Ishikawa (cell line): ENCODE results near the gene ABCA7.

ENCODE experiments used
- CREB1 ChIP-seq: IDR thresholded peaks from 2 replicates; pipeline ENCODE4 v1.6.1; 2012; ENCODE audit warnings: low read depth
- MAX ChIP-seq: IDR thresholded peaks from 2 replicates; pipeline ENCODE4 v1.6.1; 2012
- RAD21 ChIP-seq: IDR thresholded peaks from 2 replicates; pipeline ENCODE4 v1.6.1; 2012; ENCODE audit warnings: low read depth
- TEAD4 ChIP-seq: IDR thresholded peaks from 2 replicates; pipeline ENCODE4 v1.6.1; 2012
- USF1 ChIP-seq: IDR thresholded peaks from 2 replicates; pipeline ENCODE4 v1.6.1; 2012
- ZBTB7A ChIP-seq: IDR thresholded peaks from 2 replicates; pipeline ENCODE4 v1.6.1; 2012; ENCODE audit warnings: low read depth

GRCh38 chr19:1113030-1113985 lies 73.4 kb downstream of the ABCA7 start:
- TF ChIP-seq CREB1 (no peak), ZBTB7A (0 out of 2 replicates have a peak, but pooled peaks have one; percentile 26), MAX (no peak), TEAD4 (no peak), USF1 (no peak), RAD21 (peak; percentile 90)
